Measurements from ENCODE around the gene L3MBTL3.
A peak's percentile ranks its signal among the peaks of the same experiment; 100 is the strongest.

The L3MBTL3 gene

GRCh38 chr6:130018292-130018743, at the start of gene L3MBTL3:
Gene L3MBTL3 (plus strand): TSS chr6:130018581. CDS start chr6:130042700, 24,119 bp downstream.
- DNase-seq: peak; percentile 92

- no peak for DNase-seq
These were observed 49.3 kb upstream of the L3MBTL3 start for GRCh38 chr6:129969064-129969463.

DNA sequence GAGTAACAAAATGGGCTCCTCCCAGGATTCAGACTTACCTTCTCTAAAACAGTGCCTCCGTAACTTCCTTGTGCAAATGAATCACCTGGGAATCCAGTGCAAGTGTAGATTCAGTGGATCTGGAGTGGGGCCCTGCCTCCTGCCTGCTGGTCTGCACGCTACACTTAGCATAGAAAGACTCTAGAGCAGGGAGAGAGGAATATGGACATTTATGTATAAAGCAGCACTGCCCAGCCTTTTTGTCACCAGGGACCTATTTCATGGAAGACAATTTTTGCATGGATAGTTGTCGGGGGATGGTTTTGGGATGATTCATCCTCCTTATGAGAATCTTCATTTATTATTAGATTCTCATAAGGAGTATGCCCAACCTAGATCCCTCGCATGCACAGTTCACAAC, 42.3 kb upstream of the L3MBTL3 start:
- no peak for DNase-seq

- no peak for DNase-seq
These were observed 40.0 kb upstream of the L3MBTL3 start for GRCh38 chr6:129978148-129978916.

DNA sequence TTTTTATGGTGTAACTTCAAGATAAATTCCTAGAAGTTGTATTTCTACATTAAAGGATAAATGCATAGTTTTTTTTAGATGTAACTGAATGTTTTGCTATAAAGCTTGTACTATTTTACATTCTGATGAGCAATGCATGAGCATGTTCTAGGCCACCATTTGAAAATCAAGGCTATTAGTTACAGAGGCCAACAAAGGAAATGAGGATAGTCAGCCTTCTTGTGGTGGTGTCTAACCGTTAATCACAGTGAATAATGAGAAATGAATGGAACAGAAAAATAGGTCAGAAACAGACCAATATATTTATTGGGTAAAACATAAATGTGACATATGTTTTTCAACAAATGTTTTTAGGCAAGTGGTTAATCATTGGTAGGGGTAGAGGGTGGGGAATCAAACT, 37.6 kb upstream of the L3MBTL3 start:
- no peak for DNase-seq

- no peak for DNase-seq
These were observed 36.8 kb upstream of the L3MBTL3 start for GRCh38 chr6:129981598-129981997.

DNA sequence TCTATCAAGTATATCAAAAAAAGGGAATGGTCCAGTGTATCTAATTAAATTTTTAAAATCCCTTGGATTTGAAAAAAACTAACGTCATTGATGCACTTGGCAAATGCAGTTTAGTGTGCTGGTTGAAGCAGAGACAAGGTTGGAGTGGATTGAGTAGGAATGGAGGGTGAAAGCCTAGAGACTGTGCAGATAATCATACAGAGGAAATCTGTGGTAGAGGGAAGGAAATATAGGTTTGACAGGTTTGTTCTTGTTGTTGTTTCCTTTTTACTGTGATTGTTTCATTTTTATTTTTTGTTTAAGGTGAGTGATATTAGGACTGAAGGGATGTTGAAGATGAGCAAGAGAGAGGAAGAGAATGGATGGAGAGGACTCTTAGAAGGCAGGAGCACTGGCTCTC, 29.0 kb upstream of the L3MBTL3 start:
- no peak for DNase-seq

- no peak for DNase-seq
These were observed 25.5 kb upstream of the L3MBTL3 start for GRCh38 chr6:129992881-129993280.

GRCh38 chr6:129994410-129994809, 24.0 kb upstream of the L3MBTL3 start:
- no peak for DNase-seq

DNA sequence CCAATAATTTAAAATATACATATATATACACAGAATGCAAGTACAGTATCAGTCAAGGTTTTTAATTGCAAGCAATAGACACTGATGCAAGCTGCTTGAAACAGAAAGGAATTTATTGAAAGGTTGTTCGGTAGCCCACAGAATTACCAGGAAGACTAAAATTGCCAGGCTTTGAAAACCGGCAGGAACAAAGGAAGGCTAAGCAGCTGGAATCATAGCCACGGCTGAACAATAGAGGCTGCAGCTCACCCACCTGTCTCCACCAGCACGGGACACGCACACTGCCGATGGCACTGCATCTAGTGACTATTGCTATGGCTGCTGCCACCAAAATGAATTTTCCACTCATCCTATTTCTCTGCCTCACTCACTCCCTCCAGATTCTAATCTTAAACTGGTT, 22.0 kb upstream of the L3MBTL3 start:
- DNase-seq: no peak

DNA sequence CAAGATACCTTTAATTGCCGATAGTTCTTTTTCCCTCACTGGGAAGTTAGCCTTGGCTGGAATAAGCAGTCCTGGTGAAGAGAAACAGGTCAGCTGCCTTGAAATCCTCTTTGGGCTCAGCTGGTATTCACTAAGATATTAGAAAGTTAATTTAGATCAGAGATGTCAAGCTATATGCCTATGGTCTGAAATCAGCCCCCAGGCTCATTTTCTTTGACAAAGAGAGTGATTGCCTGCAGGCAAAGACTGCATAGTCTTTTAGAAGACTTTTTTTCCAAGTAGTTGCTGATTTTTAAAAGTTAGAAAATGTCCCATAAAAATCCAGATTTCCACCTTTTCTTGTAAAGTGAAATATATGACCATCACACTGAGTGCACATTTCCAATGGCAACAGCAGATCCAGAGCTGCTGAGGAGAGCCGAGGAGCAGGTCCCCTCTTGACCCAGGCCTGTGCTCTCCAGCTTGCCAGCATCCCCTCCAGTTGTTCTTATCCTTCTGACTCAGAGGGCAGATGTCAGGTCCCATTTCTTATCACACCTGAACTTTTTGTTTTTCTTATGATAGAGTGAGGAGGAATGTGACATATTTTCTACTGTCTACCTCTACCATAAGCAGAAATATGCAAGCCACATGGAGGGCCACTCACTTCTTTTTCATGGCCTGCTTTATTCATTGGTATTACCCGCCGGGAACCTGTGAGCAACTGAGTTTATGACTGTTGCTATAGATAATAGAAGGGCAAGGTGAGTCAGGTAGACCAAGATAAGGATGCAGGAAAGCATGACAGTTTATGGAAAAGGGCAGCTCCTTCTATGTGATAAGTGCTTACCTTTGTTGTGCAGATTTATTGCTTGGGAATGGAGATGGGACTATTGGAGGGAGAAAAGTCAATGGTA, 17.6 kb upstream of the L3MBTL3 start:
- DNase-seq: no peak

- no peak for DNase-seq
These were observed 10.0 kb upstream of the L3MBTL3 start for GRCh38 chr6:130008236-130008873.

DNA sequence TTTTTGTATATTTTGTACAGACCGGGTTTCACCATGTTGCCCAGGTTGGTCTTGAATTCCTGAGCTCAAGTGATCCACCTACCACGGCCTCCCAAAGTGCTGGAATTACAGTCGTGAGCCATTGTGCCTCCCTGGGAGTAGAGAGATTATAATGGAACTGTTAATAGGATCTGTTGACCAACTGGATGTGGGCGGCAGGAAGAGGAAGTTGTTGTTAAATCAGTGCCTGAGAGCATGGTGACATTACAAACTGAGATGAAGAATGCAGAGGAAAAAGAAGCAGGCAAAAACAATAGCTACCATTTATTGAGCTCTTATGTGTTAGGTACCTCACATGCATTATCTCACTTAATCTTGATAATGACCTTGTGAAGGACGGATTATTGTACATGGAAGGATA, 9.2 kb upstream of the L3MBTL3 start:
- no peak for DNase-seq

- DNase-seq: no peak
These were observed 8.0 kb upstream of the L3MBTL3 start for GRCh38 chr6:130010387-130010786.

- DNase-seq: no peak
These were observed 5.7 kb upstream of the L3MBTL3 start for GRCh38 chr6:130012728-130013127.

- peak; percentile 37 for DNase-seq
These were observed 454 bp downstream of the L3MBTL3 start for GRCh38 chr6:130018744-130019325.

DNA sequence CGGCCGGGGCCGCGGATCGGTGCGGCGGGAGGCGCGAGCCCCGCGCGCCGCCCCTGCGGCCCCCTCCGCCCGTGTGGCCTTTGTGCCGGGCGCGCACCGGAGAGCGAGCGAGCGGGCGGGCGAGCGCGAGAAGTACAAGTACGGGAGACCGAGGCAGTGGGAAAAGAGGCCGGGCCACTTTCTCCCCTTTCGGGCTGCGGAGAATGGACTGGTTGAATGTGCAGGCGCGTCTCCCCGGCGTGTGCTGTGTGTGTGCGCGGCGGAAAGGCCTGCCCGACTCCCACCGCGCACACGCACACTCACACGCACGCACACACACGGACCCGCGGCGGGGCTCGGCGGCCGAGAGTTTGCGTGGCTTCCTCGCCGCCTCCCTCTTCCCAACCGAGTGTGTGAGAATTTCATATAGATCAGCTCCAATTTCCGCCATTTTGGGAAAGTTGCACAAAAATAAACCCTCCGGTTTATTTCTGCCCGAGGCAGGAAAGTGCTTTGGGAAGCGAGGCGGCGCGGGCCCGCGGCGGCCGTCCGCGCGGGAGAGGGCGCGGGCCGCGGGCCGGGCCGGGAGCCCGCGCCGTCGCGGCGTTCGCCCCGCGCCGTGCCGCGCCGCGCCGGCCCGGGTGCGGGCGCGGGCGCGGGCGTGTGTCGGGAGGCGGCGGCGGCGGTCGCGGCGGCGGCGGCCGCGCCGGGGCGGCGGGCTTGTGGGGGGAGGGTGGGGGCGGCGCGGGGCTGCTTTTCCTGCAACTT, 1.1 kb downstream of the L3MBTL3 start:
- DNase-seq: peak; percentile 59

DNA sequence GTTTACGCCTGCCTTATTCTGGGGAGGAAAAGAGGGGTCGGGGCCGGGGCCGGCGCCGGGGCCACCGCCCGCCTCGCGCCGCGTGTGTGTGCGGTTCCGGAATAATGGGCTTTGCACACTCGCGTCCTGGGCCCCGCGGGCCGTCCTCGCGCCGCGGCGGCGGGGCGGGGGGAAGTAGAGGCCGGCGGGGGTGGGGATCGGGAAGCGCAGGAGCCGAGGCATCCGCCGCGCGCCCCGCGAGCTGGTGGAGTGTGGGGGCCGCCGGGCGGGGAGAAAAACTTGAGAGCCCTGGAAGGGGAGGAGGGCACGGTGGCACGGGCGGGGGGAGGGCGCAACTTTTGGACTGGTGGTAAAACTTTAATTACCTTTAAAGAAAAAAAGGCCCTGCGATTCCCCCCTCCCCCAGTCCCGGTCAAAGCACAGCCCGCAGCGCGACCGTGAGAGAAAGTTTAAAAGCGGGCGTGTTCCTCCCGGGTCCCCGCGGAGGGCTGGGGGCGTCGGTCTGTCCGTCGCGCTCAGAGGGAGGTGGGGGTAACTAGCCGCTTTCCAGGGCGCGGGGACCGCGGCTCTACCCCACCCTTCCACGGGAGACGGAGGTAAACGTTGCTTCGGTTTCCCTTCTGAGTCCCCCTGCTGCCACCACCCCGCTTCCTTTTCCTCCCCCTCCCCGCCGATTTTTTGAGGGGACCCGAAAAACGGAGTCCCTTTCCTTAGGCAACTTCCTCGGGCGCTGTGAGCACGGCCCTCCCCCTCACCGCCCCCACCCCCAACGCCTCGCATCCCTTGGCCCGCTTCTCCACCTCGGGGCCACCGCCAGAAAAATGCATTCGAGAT, 1.9 kb downstream of the L3MBTL3 start:
- DNase-seq: peak; percentile 43

GRCh38 chr6:130020907-130021629, 2.7 kb downstream of the L3MBTL3 start:
- peak; percentile 92 for DNase-seq

DNA sequence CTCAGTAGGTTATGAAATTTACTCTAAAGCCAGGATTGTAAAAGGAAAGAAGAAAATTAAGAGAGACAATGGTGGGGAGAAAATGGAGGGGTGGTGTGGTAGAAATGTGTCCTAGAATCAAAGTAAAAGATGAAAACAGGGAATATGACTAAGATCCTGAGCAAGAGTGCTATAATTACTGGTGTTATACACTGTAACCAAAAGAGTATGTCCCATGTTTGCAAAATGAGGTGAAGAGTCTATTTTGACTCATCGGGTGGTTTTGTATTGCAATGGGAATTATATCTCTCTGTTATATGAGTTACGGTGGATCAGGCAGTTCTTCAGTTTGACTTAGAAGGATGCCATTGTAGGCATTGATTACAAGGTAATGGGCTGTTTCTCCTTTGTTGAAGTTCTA, 8.5 kb downstream of the L3MBTL3 start:
- DNase-seq: no peak

- no peak for DNase-seq
These were observed 9.6 kb downstream of the L3MBTL3 start for GRCh38 chr6:130027948-130028347.
